Hepatocyte (in vitro differentiated cells): Measurements from ENCODE around the gene LIN28A. TPM values are rescaled to one million over a fixed set of nuclear protein-coding genes. Genes with fewer than 3 reads are reported as not detected.
A peak's percentile ranks its signal among the peaks of the same experiment; 100 is the strongest.

Experiments used
- DNase-seq: peaks from one replicate; pipeline ENCODE4 v3.0.0-alpha.2; 2016; ENCODE audit warnings: low spot score
- H2AFZ ChIP-seq: fragments of 200-600 bp; sonication (generic); 2 replicates; pipeline ENCODE4 v1.6.0; 2016; ENCODE audit warnings: antibody characterized with exemption, mild to moderate bottlenecking
- H3K27ac ChIP-seq: fragments of 200-600 bp; sonication (generic); 2 replicates; pipeline ENCODE4 v1.5.1; 2016; ENCODE audit warnings: mild to moderate bottlenecking
- H3K27me3 ChIP-seq: fragments of 200-600 bp; sonication (generic); 2 replicates; pipeline ENCODE4 v1.6.1; 2016
- H3K36me3 ChIP-seq: fragments of 200-600 bp; sonication (generic); replicated peaks from 2 replicates; pipeline ENCODE4 v1.5.1; 2016; ENCODE audit warnings: low read depth; ENCODE audit not compliant: insufficient read depth
- H3K4me1 ChIP-seq: fragments of 200-600 bp; sonication (generic); 2 replicates; pipeline ENCODE4 v1.5.1; 2016; ENCODE audit warnings: mild to moderate bottlenecking, moderate library complexity; ENCODE audit not compliant: insufficient read depth
- H3K4me2 ChIP-seq: fragments of 200-600 bp; sonication (generic); 2 replicates; pipeline ENCODE4 v1.6.0; 2016
- H3K4me3 ChIP-seq: fragments of 200-600 bp; sonication (generic); 2 replicates; pipeline ENCODE4 v1.5.1; 2016; ENCODE audit warnings: mild to moderate bottlenecking
- H3K79me2 ChIP-seq: fragments of 200-600 bp; sonication (generic); 2 replicates; pipeline ENCODE4 v1.6.0; 2017; ENCODE audit warnings: mild to moderate bottlenecking
- H3K9me2 ChIP-seq: fragments of 200-600 bp; sonication (generic); replicated peaks from 2 replicates; pipeline ENCODE4 v1.6.0; 2017; ENCODE audit warnings: mild to moderate bottlenecking; ENCODE audit not compliant: insufficient read depth
- H3K9me3 ChIP-seq: fragments of 200-600 bp; sonication (generic); 2 replicates; pipeline ENCODE4 v1.5.1; 2016; ENCODE audit warnings: low read depth, mild to moderate bottlenecking
- H4K20me1 ChIP-seq: fragments of 200-600 bp; sonication (generic); 2 replicates; pipeline ENCODE4 v1.6.0; 2016; ENCODE audit warnings: mild to moderate bottlenecking; ENCODE audit not compliant: insufficient read depth, poor library complexity, severe bottlenecking
- EZH2 ChIP-seq: fragments of 200-600 bp; sonication (generic); IDR thresholded peaks from 2 replicates; pipeline ENCODE4 v1.6.1; 2016; ENCODE audit warnings: antibody characterized with exemption, mild to moderate bottlenecking, borderline replicate concordance
- EZH2phosphoT487 ChIP-seq: fragments of 200-600 bp; sonication (generic); IDR thresholded peaks from one replicate; pipeline ENCODE4 v1.6.1; 2018; ENCODE audit warnings: antibody characterized with exemption, mild to moderate bottlenecking, low read depth, moderate library complexity; ENCODE audit not compliant: unreplicated experiment, severe bottlenecking
- WGBS: methylation state at CpG from one replicate; pipeline ENCODE4 v1.1.6; 2016; ENCODE audit warnings: low lambda C conversion rate; ENCODE audit errors: missing lambda C conversion rate; 5-methylcytosine and 5-hydroxymethylcytosine counted together
- polyA plus RNA-seq: library from polyadenylated mRNA; unstranded; fragments of >200 nt; fragmentation: Nextera tagmentation; extraction: Ambion mirVana; gene quantifications from 2 replicates; pipeline ENCODE4 v1.2.1, GENCODE V29; 2016
- total RNA-seq: library from RNA; depleted of rRNA; stranded (reverse); fragments of >200 nt; gene quantifications from 2 replicates; pipeline ENCODE4 v1.2.3, GENCODE V29; 2014
- TF ChIP-seq, protein P1 (sequence below): fragments of 200-600 bp; sonication (generic); IDR thresholded peaks from 2 replicates; pipeline ENCODE4 v1.5.1; 2016; ENCODE audit warnings: antibody characterized with exemption, mild to moderate bottlenecking; ENCODE audit not compliant: poor library complexity

LIN28A gene
- total and polyA plus RNA-seq, 2 experiments from 2014 or later: 0.13 to 0.43 TPM

DNA sequence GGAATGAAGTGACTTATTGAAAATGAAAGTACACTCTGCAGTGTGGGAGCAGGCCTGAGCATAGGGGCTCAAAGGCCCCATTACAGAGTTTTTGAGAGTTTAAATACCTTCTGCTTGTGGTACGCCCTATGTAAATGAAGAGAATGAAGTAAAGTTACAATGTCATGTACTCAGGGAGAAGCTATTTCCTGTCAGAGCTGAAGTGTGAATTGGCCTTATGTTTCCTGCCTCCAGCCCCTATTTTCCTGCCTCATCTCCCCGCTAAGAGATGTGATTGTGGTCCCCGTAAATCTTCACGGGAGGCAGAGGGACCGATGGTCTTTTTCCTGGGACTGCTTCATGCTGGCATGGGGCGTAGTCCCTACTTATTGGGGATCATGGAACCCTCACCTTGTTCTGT lies 35.5 kb upstream of the LIN28A start:
- no peak overlapping the region for H3K4me3 ChIP-seq
- no peaks in the 10 kb centered on the region for H3K9me2 ChIP-seq
- no peaks in the 10 kb centered on the region for H3K79me2 ChIP-seq
- no peaks in the 10 kb centered on the region for H3K36me3 ChIP-seq
- 86% methylated on average over 6 of the region's 6 CpGs for WGBS
- no peak overlapping the region for H3K27ac ChIP-seq
- H3K27me3 ChIP-seq: no peaks in the 10 kb centered on the region
- no peaks in the 10 kb centered on the region for H3K9me3 ChIP-seq
- TF ChIP-seq EZH2 (no peak), EZH2phosphoT487 (no peak)
- TF ChIP-seq, protein P1, sequence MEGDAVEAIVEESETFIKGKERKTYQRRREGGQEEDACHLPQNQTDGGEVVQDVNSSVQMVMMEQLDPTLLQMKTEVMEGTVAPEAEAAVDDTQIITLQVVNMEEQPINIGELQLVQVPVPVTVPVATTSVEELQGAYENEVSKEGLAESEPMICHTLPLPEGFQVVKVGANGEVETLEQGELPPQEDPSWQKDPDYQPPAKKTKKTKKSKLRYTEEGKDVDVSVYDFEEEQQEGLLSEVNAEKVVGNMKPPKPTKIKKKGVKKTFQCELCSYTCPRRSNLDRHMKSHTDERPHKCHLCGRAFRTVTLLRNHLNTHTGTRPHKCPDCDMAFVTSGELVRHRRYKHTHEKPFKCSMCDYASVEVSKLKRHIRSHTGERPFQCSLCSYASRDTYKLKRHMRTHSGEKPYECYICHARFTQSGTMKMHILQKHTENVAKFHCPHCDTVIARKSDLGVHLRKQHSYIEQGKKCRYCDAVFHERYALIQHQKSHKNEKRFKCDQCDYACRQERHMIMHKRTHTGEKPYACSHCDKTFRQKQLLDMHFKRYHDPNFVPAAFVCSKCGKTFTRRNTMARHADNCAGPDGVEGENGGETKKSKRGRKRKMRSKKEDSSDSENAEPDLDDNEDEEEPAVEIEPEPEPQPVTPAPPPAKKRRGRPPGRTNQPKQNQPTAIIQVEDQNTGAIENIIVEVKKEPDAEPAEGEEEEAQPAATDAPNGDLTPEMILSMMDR: no peak
- no peak for DNase-seq
- H3K4me2 ChIP-seq: no peak overlapping the region
- H3K4me1 ChIP-seq: no peaks in the 10 kb centered on the region
- H2AFZ ChIP-seq: no peak overlapping the region
- no peaks in the 10 kb centered on the region for H4K20me1 ChIP-seq

DNA sequence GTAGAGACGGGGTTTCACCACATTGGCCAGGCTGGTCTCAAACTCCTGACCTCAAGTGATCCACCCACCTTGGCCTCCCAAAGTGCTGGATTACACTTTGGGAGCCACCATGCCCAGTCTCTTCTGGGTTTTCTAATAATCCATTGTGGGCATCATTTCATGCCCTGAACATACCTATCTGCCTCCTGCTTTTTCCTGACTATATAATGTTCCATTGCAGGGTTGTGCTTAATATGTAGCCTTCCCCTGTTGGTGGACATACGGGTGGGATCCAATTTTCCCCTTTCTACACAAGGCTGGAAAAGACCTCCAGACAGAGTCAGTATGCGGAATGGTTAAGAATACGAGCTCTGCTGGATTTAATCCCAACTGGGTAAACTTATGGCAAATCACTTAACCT lies 34.6 kb upstream of the LIN28A start:
- Histone ChIP-seq H3K4me3 (no peak overlapping the region), H3K36me3 (no peaks in the 10 kb centered on the region), H3K9me2 (no peaks in the 10 kb centered on the region), H3K9me3 (no peaks in the 10 kb centered on the region), H3K4me1 (no peaks in the 10 kb centered on the region), H4K20me1 (no peaks in the 10 kb centered on the region), H3K4me2 (no peak overlapping the region), H3K27ac (no peak overlapping the region), H2AFZ (no peak overlapping the region), H3K27me3 (no peaks in the 10 kb centered on the region), H3K79me2 (no peaks in the 10 kb centered on the region)
- TF ChIP-seq EZH2 (no peak), EZH2phosphoT487 (no peak)
- TF ChIP-seq, protein P1: no peak
- 90% methylated on average over 4 of the region's 4 CpGs for WGBS
- DNase-seq: no peak

DNA sequence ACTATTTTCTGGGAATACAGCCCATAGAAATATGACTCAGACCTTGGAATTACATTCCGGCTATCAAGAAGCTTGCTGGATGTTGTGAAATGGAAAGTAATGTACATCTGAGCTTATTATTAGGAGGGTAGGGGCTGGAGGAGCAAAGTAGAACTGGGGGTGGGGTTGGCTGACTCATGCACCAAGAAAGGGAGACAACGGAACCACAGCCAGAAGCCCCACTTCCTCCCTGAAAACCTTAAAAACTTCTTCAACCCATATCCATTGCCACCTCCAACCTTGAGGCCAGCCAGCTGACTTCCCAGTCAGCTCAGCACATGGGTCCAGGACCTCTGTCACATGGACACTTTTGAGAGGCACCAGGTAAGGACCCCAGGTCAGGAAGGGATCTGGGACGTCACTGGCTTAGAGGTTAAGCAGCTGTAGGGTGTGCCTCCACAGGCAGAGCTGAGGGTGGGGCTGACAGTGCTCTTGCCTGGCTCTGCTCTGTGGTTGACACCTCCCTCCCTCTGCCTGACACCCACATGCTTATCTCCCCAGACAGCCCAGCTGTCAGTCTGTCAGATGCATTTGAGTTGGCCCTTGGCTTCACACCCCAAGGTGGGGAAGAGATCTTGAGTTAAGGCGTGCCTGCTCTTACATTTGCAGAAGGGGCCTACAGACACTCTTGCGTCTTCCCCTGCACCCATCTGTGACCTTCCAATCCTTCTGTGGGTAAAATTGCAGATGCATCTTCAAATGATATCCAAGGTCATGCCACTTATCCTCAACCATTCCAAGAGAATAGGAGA lies 32.3 kb upstream of the LIN28A start:
- no peaks in the 10 kb centered on the region for H4K20me1 ChIP-seq
- H3K4me1 ChIP-seq: no peaks in the 10 kb centered on the region
- 56% methylated on average over 5 of the region's 5 CpGs for WGBS

More for the DNA sequence above, 32.3 kb upstream of the LIN28A start:
- no peak overlapping the region for H3K4me3 ChIP-seq
- peak; percentile 69 for DNase-seq
- no peak overlapping the region for H3K4me2 ChIP-seq
- no peaks in the 10 kb centered on the region for H3K9me3 ChIP-seq
- H3K27me3 ChIP-seq: no peaks in the 10 kb centered on the region
- TF ChIP-seq EZH2phosphoT487 (no peak), EZH2 (no peak)
- TF ChIP-seq, protein P1: no peak
- H3K79me2 ChIP-seq: no peaks in the 10 kb centered on the region
- no peaks in the 10 kb centered on the region for H3K36me3 ChIP-seq
- no peak overlapping the region for H2AFZ ChIP-seq
- H3K9me2 ChIP-seq: no peaks in the 10 kb centered on the region
- peak overlapping the region; percentile 75 for H3K27ac ChIP-seq
